Tibial nerve (tissue), 3 donors: ENCODE results near the gene INF2.

Experiments used
- CTCF ChIP-seq, 5 experiments: fragments of 200-600 bp in 3 of 5; fragments of 450-650 bp in 2 of 5; sonication (generic) in 3 of 5; IDR thresholded peaks; one replicate each; pipeline ENCODE4 v1.5.1; 2016 to 2019; ENCODE audit warnings: antibody characterized with exemption in 5 of 5, mild to moderate bottlenecking in 3 of 5, moderate library complexity in 2 of 5
- POLR2A ChIP-seq, 2 donors: fragments of 450-650 bp; IDR thresholded peaks; one replicate each; pipeline ENCODE4 v1.6.1; 2017; ENCODE audit warnings: antibody characterized with exemption in 2 of 2, mild to moderate bottlenecking in 2 of 2, moderate library complexity in 2 of 2

- no peak for TF ChIP-seq CTCF (IDR thresholded peaks at IDR 0.05)
- no peak for TF ChIP-seq POLR2A (IDR thresholded peaks at IDR 0.05)
These were observed 28.7 kb downstream of the INF2 start for GRCh38 chr14:104718147-104718546.
